Upper lobe of left lung (tissue), 6 donors: ENCODE data around the gene SLC66A3. TPM values are rescaled to one million over a fixed set of nuclear protein-coding genes. Genes with fewer than 3 reads are reported as not detected.

Experiments
- ATAC-seq, 2 donors: fragments of 200-7000 bp; cut with Tn5 transposase; one replicate each; pipeline ENCODE4 v1.9.1; 2022; ENCODE audit warnings: mild to moderate bottlenecking in 2 of 2, moderate library complexity in 2 of 2; ENCODE audit not compliant: low FRiP score in 2 of 2
- DNase-seq, 2 donors: peaks; one replicate each; pipeline ENCODE4 v3.0.0-alpha.2; 2019 to 2020
- H3K27ac ChIP-seq, 4 donors: fragments of 200-600 bp; sonication (generic); one replicate each; pipeline ENCODE4 v1.5.1; 2016 to 2019
- H3K27me3 ChIP-seq, 4 donors: fragments of 200-600 bp; sonication (generic); one replicate each; pipeline ENCODE4 v1.5.1; 2017 to 2019
- H3K36me3 ChIP-seq, 4 donors: fragments of 200-600 bp; sonication (generic); one replicate each; pipeline ENCODE4 v1.5.1; 2016 to 2019
- H3K4me1 ChIP-seq, 4 donors: fragments of 200-600 bp; sonication (generic); one replicate each; pipeline ENCODE4 v1.5.1; 2018 to 2019
- H3K4me3 ChIP-seq, 4 donors: fragments of 200-600 bp; sonication (generic); one replicate each; pipeline ENCODE4 v1.5.1; 2017 to 2019; ENCODE audit warnings: mild to moderate bottlenecking in 2 of 4, moderate library complexity in 1 of 4
- H3K9me3 ChIP-seq, 4 donors: fragments of 200-600 bp; sonication (generic); one replicate each; pipeline ENCODE4 v1.5.1; 2018 to 2019
- CTCF ChIP-seq, 6 experiments: fragments of 450-650 bp in 4 of 6; fragments of 200-600 bp in 2 of 6; sonication (generic) in 2 of 6; IDR thresholded peaks; one replicate each; pipeline ENCODE4 v1.5.1; 2016 to 2019; ENCODE audit warnings: antibody characterized with exemption in 6 of 6
- EP300 ChIP-seq, 4 donors: sonication (generic); formaldehyde crosslinking; IDR thresholded peaks; one replicate each; pipeline ENCODE4 v1.5.1; 2017; ENCODE audit warnings: antibody characterized with exemption in 4 of 4, control low read depth in 2 of 4
- POLR2A ChIP-seq, 4 donors: fragments of 450-650 bp; IDR thresholded peaks; one replicate each; pipeline ENCODE4 v1.5.1; 2016 to 2017; ENCODE audit warnings: antibody characterized with exemption in 4 of 4, mild to moderate bottlenecking in 2 of 4
- POLR2AphosphoS5 ChIP-seq, 2 donors: sonication (generic); formaldehyde crosslinking; IDR thresholded peaks; one replicate each; pipeline ENCODE4 v1.5.1; 2017; ENCODE audit warnings: antibody characterized with exemption in 2 of 2
- WGBS, 2 donors: methylation state at CpG; one replicate each; pipeline ENCODE4 v1.1.5; 2017 to 2018; 5-methylcytosine and 5-hydroxymethylcytosine counted together
- total RNA-seq, 6 donors: library from RNA; depleted of rRNA in 4 of 6; stranded (reverse); fragments of >200 nt in 4 of 6; gene quantifications; one replicate each; pipeline versions ENCODE4 v1.1.0 to v1.2.1, GENCODE V29; 2016 to 2021
- donor health status: DM: no; HTN: no; CAD: no; lungs with moderate emphysema.
- donor health status: DM: no; HTN: yes; CAD: no; lungs with severe emphysema.

Gene SLC66A3
- total RNA-seq, 6 donors from 2014 or later: 24.2 to 54.6 (median 43.4) TPM

- Histone ChIP-seq H3K9me3 (no peaks in the 10 kb centered on the region), H3K4me3 (no peak overlapping the region), H3K27ac (no peak overlapping the region), H3K27me3 (no peaks in the 10 kb centered on the region), H3K36me3 (peaks cover 5 to 78% (median 24%) of the 10 kb centered on the region in 4 donors), H3K4me1 (no peaks in the 10 kb centered on the region)
- DNase-seq (no peak), ATAC-seq (no peak)
- TF ChIP-seq POLR2AphosphoS5 (IDR thresholded peaks at IDR 0.05) (no peak), POLR2A (IDR thresholded peaks at IDR 0.05) (no peak), EP300 (IDR thresholded peaks at IDR 0.05) (no peak), CTCF (IDR thresholded peaks at IDR 0.05) (no peak)
- 76 to 87% methylated on average over 2 of the region's 2 CpGs for WGBS, 2 donors
Measured at GRCh38 chr2:11187731-11188130, 32.5 kb downstream of the SLC66A3 start.

GRCh38 chr2:11196246-11196645 lies 41.0 kb downstream of the SLC66A3 start:
- TF ChIP-seq POLR2AphosphoS5 (IDR thresholded peaks at IDR 0.05) (no peak), POLR2A (IDR thresholded peaks at IDR 0.05) (no peak), CTCF (IDR thresholded peaks at IDR 0.05) (no peak), EP300 (IDR thresholded peaks at IDR 0.05) (no peak)
- Histone ChIP-seq H3K36me3 (peaks cover 29 to 92% (median 52%) of the 10 kb centered on the region in 4 donors), H3K4me3 (no peak overlapping the region), H3K27me3 (no peaks in the 10 kb centered on the region), H3K27ac (no peak overlapping the region), H3K4me1 (no peaks in the 10 kb centered on the region), H3K9me3 (no peaks in the 10 kb centered on the region)
- ATAC-seq (no peak), DNase-seq (no peak)
- WGBS, 2 donors: 74 to 87% methylated on average over 3 of the region's 3 CpGs

- WGBS, 2 donors: 90 to 96% methylated on average over 2 of the region's 2 CpGs
- TF ChIP-seq EP300 (IDR thresholded peaks at IDR 0.05) (no peak), POLR2A (IDR thresholded peaks at IDR 0.05) (no peak), CTCF (IDR thresholded peaks at IDR 0.05) (no peak), POLR2AphosphoS5 (IDR thresholded peaks at IDR 0.05) (no peak)
- Histone ChIP-seq H3K36me3 (peaks cover 24 to 69% (median 40%) of the 10 kb centered on the region in 4 donors), H3K9me3 (no peaks in the 10 kb centered on the region), H3K27ac (no peak overlapping the region), H3K4me1 (peaks cover 0 to 12% (median 2%) of the 10 kb centered on the region in 4 donors), H3K4me3 (no peak overlapping the region), H3K27me3 (no peaks in the 10 kb centered on the region)
- ATAC-seq (no peak), DNase-seq (no peak)
Measured at GRCh38 chr2:11200651-11201050, 45.4 kb downstream of the SLC66A3 start.

GRCh38 chr2:11201969-11202368 lies 46.7 kb downstream of the SLC66A3 start:
- H3K9me3 ChIP-seq: no peaks in the 10 kb centered on the region
- TF ChIP-seq POLR2A (IDR thresholded peaks at IDR 0.05) (no peak), CTCF (IDR thresholded peaks at IDR 0.05) (no peak), POLR2AphosphoS5 (IDR thresholded peaks at IDR 0.05) (no peak), EP300 (IDR thresholded peaks at IDR 0.05) (no peak)
- DNase-seq (no peak), ATAC-seq (no peak)
- H3K4me1 ChIP-seq: peaks cover 0 to 12% (median 2%) of the 10 kb centered on the region in 4 donors
- H3K4me3 ChIP-seq: no peak overlapping the region
- 88 to 90% methylated on average over 5 of the region's 5 CpGs for WGBS, 2 donors
- H3K27ac ChIP-seq: no peak overlapping the region
- H3K27me3 ChIP-seq: no peaks in the 10 kb centered on the region
- peaks cover 19 to 67% (median 35%) of the 10 kb centered on the region in 4 donors for H3K36me3 ChIP-seq

- 40 to 55% methylated on average over 3 of the region's 3 CpGs for WGBS, 2 donors
- DNase-seq (no peak), ATAC-seq (peak in 1 of 2 donors; percentile 52)
- TF ChIP-seq POLR2AphosphoS5 (IDR thresholded peaks at IDR 0.05) (no peak), CTCF (IDR thresholded peaks at IDR 0.05) (no peak), POLR2A (IDR thresholded peaks at IDR 0.05) (no peak), EP300 (IDR thresholded peaks at IDR 0.05) (no peak)
- Histone ChIP-seq H3K4me3 (no peak overlapping the region), H3K9me3 (no peaks in the 10 kb centered on the region), H3K4me1 (peaks cover 0 to 12% (median 2%) of the 10 kb centered on the region in 4 donors), H3K27me3 (no peaks in the 10 kb centered on the region), H3K27ac (peak overlapping the region in 2 of 4 donors; percentile 6 to 33), H3K36me3 (peaks cover 15 to 62% (median 35%) of the 10 kb centered on the region in 4 donors)
Measured at GRCh38 chr2:11203480-11203879, 48.2 kb downstream of the SLC66A3 start.
